ENCODE results near the gene WDR89.
"Not testable (repeated sequence)": the region's sequence is repeated elsewhere in the genome, so short reads cannot be mapped to it uniquely, and the experiment has no call there.

DNA sequence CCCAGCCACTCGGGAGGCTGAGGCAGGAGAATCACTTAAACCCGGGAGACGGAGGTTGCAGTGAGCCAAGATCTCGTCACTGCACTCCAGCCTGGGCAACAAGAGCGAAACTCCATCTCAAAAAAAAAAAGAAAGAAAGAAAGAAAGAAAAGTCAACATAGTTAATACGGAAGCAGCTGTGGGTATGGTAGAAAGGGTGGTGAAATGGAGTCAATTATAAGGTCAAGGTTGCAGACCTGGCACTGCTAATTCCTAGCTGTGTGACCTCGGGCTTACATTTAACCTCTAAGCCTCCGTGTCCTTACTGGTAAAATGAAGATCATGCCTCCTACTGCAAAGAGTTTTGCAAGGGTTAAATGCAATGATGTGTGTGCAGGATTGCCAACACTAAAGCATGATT, 58.6 kb downstream of the WDR89 start:
- TF ChIP-seq, protein P1, sequence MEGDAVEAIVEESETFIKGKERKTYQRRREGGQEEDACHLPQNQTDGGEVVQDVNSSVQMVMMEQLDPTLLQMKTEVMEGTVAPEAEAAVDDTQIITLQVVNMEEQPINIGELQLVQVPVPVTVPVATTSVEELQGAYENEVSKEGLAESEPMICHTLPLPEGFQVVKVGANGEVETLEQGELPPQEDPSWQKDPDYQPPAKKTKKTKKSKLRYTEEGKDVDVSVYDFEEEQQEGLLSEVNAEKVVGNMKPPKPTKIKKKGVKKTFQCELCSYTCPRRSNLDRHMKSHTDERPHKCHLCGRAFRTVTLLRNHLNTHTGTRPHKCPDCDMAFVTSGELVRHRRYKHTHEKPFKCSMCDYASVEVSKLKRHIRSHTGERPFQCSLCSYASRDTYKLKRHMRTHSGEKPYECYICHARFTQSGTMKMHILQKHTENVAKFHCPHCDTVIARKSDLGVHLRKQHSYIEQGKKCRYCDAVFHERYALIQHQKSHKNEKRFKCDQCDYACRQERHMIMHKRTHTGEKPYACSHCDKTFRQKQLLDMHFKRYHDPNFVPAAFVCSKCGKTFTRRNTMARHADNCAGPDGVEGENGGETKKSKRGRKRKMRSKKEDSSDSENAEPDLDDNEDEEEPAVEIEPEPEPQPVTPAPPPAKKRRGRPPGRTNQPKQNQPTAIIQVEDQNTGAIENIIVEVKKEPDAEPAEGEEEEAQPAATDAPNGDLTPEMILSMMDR (IDR thresholded peaks at IDR 0.05; ENCODE audit: insufficient read depth, low read length, poor library complexity, severe bottlenecking): not testable (repeated sequence)
- not testable (repeated sequence) for TF ChIP-seq EZH2phosphoT487 (conservative IDR thresholded peaks at IDR 0.05; ENCODE audit: low read length)
